Smooth muscle cell (in vitro differentiated cells): ENCODE results near the gene CGAS. TPM values are rescaled to one million over a fixed set of nuclear protein-coding genes. Genes with fewer than 3 reads are reported as not detected.
"Not testable (repeated sequence)": the region's sequence is repeated elsewhere in the genome, so short reads cannot be mapped to it uniquely, and the experiment has no call there.

Source experiments
- DNase-seq: peaks from one replicate; lab custom pipeline; 2025; ENCODE audit not compliant: unreplicated experiment; lab: John Stamatoyannopoulos, UW
- H2AFZ ChIP-seq: fragments of 200-600 bp; sonication (generic); 2 replicates; pipeline ENCODE4 v1.6.0; 2016; ENCODE audit warnings: antibody characterized with exemption, low read depth, mild to moderate bottlenecking
- H3F3A ChIP-seq: fragments of 200-600 bp; sonication (generic); 2 replicates; pipeline ENCODE4 v1.6.0; 2017; ENCODE audit warnings: antibody characterized with exemption, low read depth
- H3K27ac ChIP-seq: fragments of 200-600 bp; sonication (generic); 2 replicates; pipeline ENCODE4 v1.5.1; 2016; ENCODE audit warnings: low read depth, mild to moderate bottlenecking
- H3K27me3 ChIP-seq: fragments of 200-600 bp; sonication (generic); 2 replicates; pipeline ENCODE4 v1.6.1; 2016; ENCODE audit warnings: low read depth, mild to moderate bottlenecking
- H3K36me3 ChIP-seq: fragments of 200-600 bp; sonication (generic); 2 replicates; pipeline ENCODE4 v1.5.1; 2016; ENCODE audit warnings: low read depth
- H3K4me1 ChIP-seq: fragments of 200-600 bp; sonication (generic); 2 replicates; pipeline ENCODE4 v1.5.1; 2016; ENCODE audit warnings: low read depth
- H3K4me2 ChIP-seq: fragments of 200-600 bp; sonication (generic); 2 replicates; pipeline ENCODE4 v1.6.0; 2016; ENCODE audit warnings: mild to moderate bottlenecking
- H3K4me3 ChIP-seq: fragments of 200-600 bp; sonication (generic); 2 replicates; pipeline ENCODE4 v1.5.1; 2016; ENCODE audit warnings: mild to moderate bottlenecking
- H3K79me2 ChIP-seq: fragments of 200-600 bp; sonication (generic); 2 replicates; pipeline ENCODE4 v1.6.0; 2016; ENCODE audit warnings: low read depth, mild to moderate bottlenecking
- H3K9ac ChIP-seq: fragments of 200-600 bp; sonication (generic); 2 replicates; pipeline ENCODE4 v1.6.0; 2016; ENCODE audit warnings: low read depth
- H3K9me3 ChIP-seq: fragments of 200-600 bp; sonication (generic); replicated peaks from 2 replicates; pipeline ENCODE4 v1.5.1; 2016; ENCODE audit warnings: low read depth
- H4K20me1 ChIP-seq: fragments of 200-600 bp; sonication (generic); 2 replicates; pipeline ENCODE4 v1.6.0; 2016; ENCODE audit warnings: low read depth
- WGBS: methylation state at CpG from one replicate; pipeline ENCODE4 v1.1.7; 2016; ENCODE audit warnings: low lambda C conversion rate; 5-methylcytosine and 5-hydroxymethylcytosine counted together
- polyA plus RNA-seq: library from polyadenylated mRNA; unstranded; fragments of >200 nt; fragmentation: Nextera tagmentation; extraction: Ambion mirVana; gene quantifications from 2 replicates; pipeline ENCODE4 v1.2.1, GENCODE V29; 2016
- total RNA-seq: library from RNA; depleted of rRNA; stranded (reverse); fragments of >200 nt; gene quantifications from 2 replicates; pipeline ENCODE4 v1.2.3, GENCODE V29; 2014
- TF ChIP-seq, protein P1 (sequence below): fragments of 200-600 bp; sonication (generic); IDR thresholded peaks from 2 replicates; pipeline ENCODE4 v1.5.1; 2017; ENCODE audit warnings: borderline replicate concordance, mild to moderate bottlenecking, antibody characterized with exemption; ENCODE audit not compliant: insufficient read depth, poor library complexity, severe bottlenecking

Gene CGAS
- total and polyA plus RNA-seq, 2 experiments from 2014 or later: 1.6 to 2.6 TPM

GRCh38 chr6:73393278-73393677 lies 58.8 kb downstream of the CGAS start:
- Histone ChIP-seq H4K20me1 (no peaks in the 10 kb centered on the region), H2AFZ (no peak overlapping the region), H3F3A (no peaks in the 10 kb centered on the region), H3K36me3 (no peaks in the 10 kb centered on the region), H3K4me2 (no peak overlapping the region), H3K79me2 (no peaks in the 10 kb centered on the region), H3K27me3 (no peaks in the 10 kb centered on the region), H3K9me3 (no peaks in the 10 kb centered on the region), H3K4me3 (no peak overlapping the region), H3K27ac (no peak overlapping the region), H3K9ac (no peak overlapping the region), H3K4me1 (peaks cover 3% of the 10 kb centered on the region)
- TF ChIP-seq, protein P1, sequence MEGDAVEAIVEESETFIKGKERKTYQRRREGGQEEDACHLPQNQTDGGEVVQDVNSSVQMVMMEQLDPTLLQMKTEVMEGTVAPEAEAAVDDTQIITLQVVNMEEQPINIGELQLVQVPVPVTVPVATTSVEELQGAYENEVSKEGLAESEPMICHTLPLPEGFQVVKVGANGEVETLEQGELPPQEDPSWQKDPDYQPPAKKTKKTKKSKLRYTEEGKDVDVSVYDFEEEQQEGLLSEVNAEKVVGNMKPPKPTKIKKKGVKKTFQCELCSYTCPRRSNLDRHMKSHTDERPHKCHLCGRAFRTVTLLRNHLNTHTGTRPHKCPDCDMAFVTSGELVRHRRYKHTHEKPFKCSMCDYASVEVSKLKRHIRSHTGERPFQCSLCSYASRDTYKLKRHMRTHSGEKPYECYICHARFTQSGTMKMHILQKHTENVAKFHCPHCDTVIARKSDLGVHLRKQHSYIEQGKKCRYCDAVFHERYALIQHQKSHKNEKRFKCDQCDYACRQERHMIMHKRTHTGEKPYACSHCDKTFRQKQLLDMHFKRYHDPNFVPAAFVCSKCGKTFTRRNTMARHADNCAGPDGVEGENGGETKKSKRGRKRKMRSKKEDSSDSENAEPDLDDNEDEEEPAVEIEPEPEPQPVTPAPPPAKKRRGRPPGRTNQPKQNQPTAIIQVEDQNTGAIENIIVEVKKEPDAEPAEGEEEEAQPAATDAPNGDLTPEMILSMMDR: no peak
- no peak for DNase-seq
- 91% methylated on average over 3 of the region's 3 CpGs for WGBS

GRCh38 chr6:73392188-73392587 lies 59.9 kb downstream of the CGAS start:
- not testable (repeated sequence) for H3K4me3 ChIP-seq, H3K4me1 ChIP-seq, H3K36me3 ChIP-seq, H4K20me1 ChIP-seq, H3K79me2 ChIP-seq, H3K9ac ChIP-seq, H3K4me2 ChIP-seq, H2AFZ ChIP-seq, H3K27ac ChIP-seq, DNase-seq, H3K27me3 ChIP-seq, H3F3A ChIP-seq, H3K9me3 ChIP-seq
- 92% methylated on average over 4 of the region's 4 CpGs for WGBS

- no peak overlapping the region for H2AFZ ChIP-seq
- H3K9me3 ChIP-seq: no peaks in the 10 kb centered on the region
- peaks cover 3% of the 10 kb centered on the region for H3K4me1 ChIP-seq
- no peak overlapping the region for H3K4me3 ChIP-seq
- TF ChIP-seq, protein P1: no peak
- H3K27me3 ChIP-seq: no peaks in the 10 kb centered on the region
- H3K36me3 ChIP-seq: no peaks in the 10 kb centered on the region
- no peaks in the 10 kb centered on the region for H4K20me1 ChIP-seq
- no peaks in the 10 kb centered on the region for H3K79me2 ChIP-seq
- no peak for DNase-seq
- WGBS: 54% methylated on average over 2 of the region's 2 CpGs
- no peak overlapping the region for H3K4me2 ChIP-seq
- no peaks in the 10 kb centered on the region for H3F3A ChIP-seq
- no peak overlapping the region for H3K27ac ChIP-seq
- H3K9ac ChIP-seq: no peak overlapping the region
These were observed 60.4 kb downstream of the CGAS start for GRCh38 chr6:73391675-73392074.

- Histone ChIP-seq H3K36me3 (no peaks in the 10 kb centered on the region), H3K4me1 (peaks cover 3% of the 10 kb centered on the region), H3F3A (no peaks in the 10 kb centered on the region), H3K9me3 (no peaks in the 10 kb centered on the region), H4K20me1 (no peaks in the 10 kb centered on the region), H2AFZ (no peak overlapping the region), H3K27ac (no peak overlapping the region), H3K79me2 (no peaks in the 10 kb centered on the region), H3K4me3 (no peak overlapping the region), H3K9ac (no peak overlapping the region), H3K4me2 (no peak overlapping the region), H3K27me3 (no peaks in the 10 kb centered on the region)
- DNase-seq: no peak
- 76% methylated on average over 10 of the region's 10 CpGs for WGBS
- TF ChIP-seq, protein P1: no peak
These were observed 62.2 kb downstream of the CGAS start for GRCh38 chr6:73389854-73390253.
